Tibial nerve (tissue), 4 donors: ENCODE data around the gene ITIH3. TPM values are rescaled to one million over a fixed set of nuclear protein-coding genes. Genes with fewer than 3 reads are reported as not detected.
A peak's percentile ranks its signal among the peaks of the same experiment; 100 is the strongest.

Source experiments
- DNase-seq, 2 donors: peaks; one replicate each; pipeline ENCODE4 v3.0.0-alpha.2; 2019; ENCODE audit warnings: low spot score in 2 of 2
- H3K27ac ChIP-seq, 4 donors: fragments of 200-600 bp; sonication (generic) in 3 of 4; one replicate each; pipeline ENCODE4 v1.5.1; 2017 to 2019; ENCODE audit warnings: mild to moderate bottlenecking in 1 of 4
- H3K27me3 ChIP-seq, 2 donors: fragments of 200-600 bp; sonication (generic) in 1 of 2; one replicate each; pipeline versions ENCODE4 v1.5.1 to v1.6.0; 2017 to 2019
- H3K36me3 ChIP-seq, 3 donors: fragments of 200-600 bp; sonication (generic); one replicate each; pipeline ENCODE4 v1.5.1; 2018 to 2019
- H3K4me1 ChIP-seq, 4 donors: fragments of 200-600 bp; sonication (generic) in 3 of 4; one replicate each; pipeline ENCODE4 v1.5.1; 2017 to 2019
- H3K4me3 ChIP-seq, 4 donors: fragments of 200-600 bp; sonication (generic) in 3 of 4; one replicate each; pipeline ENCODE4 v1.5.1; 2017 to 2019; ENCODE audit warnings: mild to moderate bottlenecking in 1 of 4, moderate library complexity in 1 of 4
- H3K9me3 ChIP-seq, 4 donors: fragments of 200-600 bp; sonication (generic) in 3 of 4; one replicate each; pipeline ENCODE4 v1.5.1; 2017 to 2019
- EP300 ChIP-seq, 2 donors: sonication (generic); formaldehyde crosslinking; IDR thresholded peaks; one replicate each; pipeline ENCODE4 v1.6.1; 2017; ENCODE audit warnings: antibody characterized with exemption in 2 of 2, mild to moderate bottlenecking in 1 of 2
- POLR2A ChIP-seq, 2 donors: fragments of 450-650 bp; IDR thresholded peaks; one replicate each; pipeline ENCODE4 v1.6.1; 2017; ENCODE audit warnings: antibody characterized with exemption in 2 of 2, mild to moderate bottlenecking in 2 of 2, moderate library complexity in 2 of 2
- WGBS, 2 donors: methylation state at CpG; one replicate each; pipeline ENCODE4 v1.1.5; 2018; 5-methylcytosine and 5-hydroxymethylcytosine counted together
- total RNA-seq, 4 donors: library from RNA; depleted of rRNA; stranded (reverse); fragments of >200 nt; gene quantifications; one replicate each; pipeline ENCODE4 v1.1.0, GENCODE V29; 2016
- TF ChIP-seq, protein P1 (sequence below), 5 experiments: fragments of 200-600 bp in 3 of 5; fragments of 450-650 bp in 2 of 5; sonication (generic) in 3 of 5; IDR thresholded peaks; one replicate each; pipeline ENCODE4 v1.5.1; 2016 to 2019; ENCODE audit warnings: antibody characterized with exemption in 5 of 5, mild to moderate bottlenecking in 3 of 5, moderate library complexity in 2 of 5

The ITIH3 gene
- total RNA-seq, 4 donors from 2014 or later: 9.4 to 29.6 (median 20.1) TPM

DNA sequence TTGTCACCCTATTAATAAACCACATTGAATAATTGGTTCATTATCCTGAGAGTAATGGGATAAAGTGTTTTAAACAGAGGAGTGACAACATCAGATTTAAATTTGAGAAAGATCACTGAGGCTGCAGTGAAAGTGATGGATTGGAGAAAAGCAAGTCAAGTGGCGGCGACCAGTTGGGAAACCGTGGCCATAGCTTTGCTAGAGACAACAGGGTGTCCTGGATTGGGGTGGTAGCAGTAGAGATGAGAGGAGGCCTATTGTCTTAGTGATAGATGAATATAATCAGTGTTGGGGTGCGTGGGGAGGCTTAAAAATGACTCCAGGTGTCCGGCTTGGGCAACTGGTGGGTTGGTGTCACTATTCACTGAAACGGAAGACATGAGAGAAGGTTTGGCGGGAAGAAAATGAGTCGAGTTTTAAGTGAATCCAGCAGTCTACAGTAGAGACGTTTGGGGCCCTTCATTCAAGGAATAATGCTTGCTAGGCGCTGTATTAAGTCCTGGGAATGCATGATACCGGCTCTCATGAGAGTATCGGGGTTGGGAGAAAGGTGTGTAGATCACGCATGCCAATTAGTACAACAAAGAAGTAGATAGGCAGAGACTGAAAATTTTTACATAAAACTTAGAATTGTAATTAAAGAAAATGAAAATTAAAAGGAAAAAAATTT is 24.7 kb upstream of the ITIH3 start:
- Histone ChIP-seq H3K36me3 (peaks cover 0 to 35% (median 12%) of the 10 kb centered on the region in 3 donors), H3K27ac (peak overlapping the region in 2 of 4 donors; percentile 82 to 83), H3K4me3 (peak overlapping the region; percentile 65 to 97 (median 76)), H3K27me3 (no peaks in the 10 kb centered on the region), H3K9me3 (no peaks in the 10 kb centered on the region), H3K4me1 (peaks cover 0 to 28% (median 9%) of the 10 kb centered on the region in 4 donors)
- TF ChIP-seq POLR2A (IDR thresholded peaks at IDR 0.05) (no peak), EP300 (IDR thresholded peaks at IDR 0.05) (no peak)
- TF ChIP-seq, protein P1, sequence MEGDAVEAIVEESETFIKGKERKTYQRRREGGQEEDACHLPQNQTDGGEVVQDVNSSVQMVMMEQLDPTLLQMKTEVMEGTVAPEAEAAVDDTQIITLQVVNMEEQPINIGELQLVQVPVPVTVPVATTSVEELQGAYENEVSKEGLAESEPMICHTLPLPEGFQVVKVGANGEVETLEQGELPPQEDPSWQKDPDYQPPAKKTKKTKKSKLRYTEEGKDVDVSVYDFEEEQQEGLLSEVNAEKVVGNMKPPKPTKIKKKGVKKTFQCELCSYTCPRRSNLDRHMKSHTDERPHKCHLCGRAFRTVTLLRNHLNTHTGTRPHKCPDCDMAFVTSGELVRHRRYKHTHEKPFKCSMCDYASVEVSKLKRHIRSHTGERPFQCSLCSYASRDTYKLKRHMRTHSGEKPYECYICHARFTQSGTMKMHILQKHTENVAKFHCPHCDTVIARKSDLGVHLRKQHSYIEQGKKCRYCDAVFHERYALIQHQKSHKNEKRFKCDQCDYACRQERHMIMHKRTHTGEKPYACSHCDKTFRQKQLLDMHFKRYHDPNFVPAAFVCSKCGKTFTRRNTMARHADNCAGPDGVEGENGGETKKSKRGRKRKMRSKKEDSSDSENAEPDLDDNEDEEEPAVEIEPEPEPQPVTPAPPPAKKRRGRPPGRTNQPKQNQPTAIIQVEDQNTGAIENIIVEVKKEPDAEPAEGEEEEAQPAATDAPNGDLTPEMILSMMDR (IDR thresholded peaks at IDR 0.05): no peak
- WGBS, 2 donors: 20 to 22% methylated on average over 13 of the region's 13 CpGs
- DNase-seq: no peak

GRCh38 chr3:52770496-52771333 is 23.9 kb upstream of the ITIH3 start, which contains the start of gene NEK4:
Gene NEK4, minus strand, starts transcription at chr3:52770940. Its CDS starts 194 bp downstream, at chr3:52770746.
- H3K4me3 ChIP-seq: peak within 1 kb of the TSS; percentile 65 to 97 (median 76)
- peak within 1 kb of the TSS; percentile 34 to 83 (median 74) for H3K27ac ChIP-seq
- H3K9me3 ChIP-seq: no peaks in the 10 kb centered on the region
- peak; percentile 68 to 76 for DNase-seq
- H3K36me3 ChIP-seq: peaks cover 0 to 27% (median 4%) of the 10 kb centered on the region in 3 donors
- TF ChIP-seq POLR2A (IDR thresholded peaks at IDR 0.05) (peak; percentile 19 to 56), EP300 (IDR thresholded peaks at IDR 0.05) (peak; percentile 53 to 88)
- TF ChIP-seq, protein P1 (IDR thresholded peaks at IDR 0.05): peak in 2 of 5 experiments; percentile 6 to 39
- no peaks in the 10 kb centered on the region for H3K27me3 ChIP-seq
- H3K4me1 ChIP-seq: peaks cover 0 to 28% (median 9%) of the 10 kb centered on the region in 4 donors
- 0 to 1% methylated on average over 32 to 67 of the region's 67 CpGs for WGBS, 2 donors

- 48 to 49% methylated on average over 5 of the region's 5 CpGs for WGBS, 2 donors
- no peak for DNase-seq
- Histone ChIP-seq H3K4me1 (peaks cover 0 to 28% (median 9%) of the 10 kb centered on the region in 4 donors), H3K27ac (peak overlapping the region; percentile 34 to 83 (median 74)), H3K36me3 (peaks cover 0 to 21% (median 0%) of the 10 kb centered on the region in 3 donors), H3K4me3 (peak overlapping the region; percentile 65 to 97 (median 76)), H3K27me3 (no peaks in the 10 kb centered on the region), H3K9me3 (no peaks in the 10 kb centered on the region)
- TF ChIP-seq POLR2A (IDR thresholded peaks at IDR 0.05): no peak
- TF ChIP-seq, protein P1 (IDR thresholded peaks at IDR 0.05): no peak
- TF ChIP-seq EP300 (IDR thresholded peaks at IDR 0.05): no peak
These were observed 23.3 kb upstream of the ITIH3 start for GRCh38 chr3:52771334-52771681.

- WGBS, 2 donors: 90% methylated on average over 10 of the region's 10 CpGs
- peaks cover 0 to 17% (median 0%) of the 10 kb centered on the region in 3 donors for H3K36me3 ChIP-seq
- peak overlapping the region in 2 of 4 donors; percentile 65 to 82 for H3K27ac ChIP-seq
- no peak for TF ChIP-seq POLR2A (IDR thresholded peaks at IDR 0.05)
- TF ChIP-seq, protein P1 (IDR thresholded peaks at IDR 0.05): no peak
- TF ChIP-seq EP300 (IDR thresholded peaks at IDR 0.05): no peak
- H3K27me3 ChIP-seq: no peaks in the 10 kb centered on the region
- DNase-seq: no peak
- H3K9me3 ChIP-seq: no peaks in the 10 kb centered on the region
- peaks cover 0 to 28% (median 9%) of the 10 kb centered on the region in 4 donors for H3K4me1 ChIP-seq
- no peak overlapping the region for H3K4me3 ChIP-seq
These were observed 22.9 kb upstream of the ITIH3 start for GRCh38 chr3:52771702-52772101.
